GM12878 (cell line): ENCODE data around the gene TMPRSS6. TPM values are rescaled to one million over a fixed set of nuclear protein-coding genes. Genes with fewer than 3 reads are reported as not detected.

Experiments used
- BHLHE40 ChIP-seq, 2 experiments: fragments of 450-650 bp in 1 of 2; IDR thresholded peaks; 2 replicates each; pipeline ENCODE4 v1.6.1; 2011 to 2017; ENCODE audit warnings: low read depth in 2 of 2, borderline replicate concordance in 1 of 2, improper control_type of control experiment in 1 of 2, low read length in 1 of 2, mild to moderate bottlenecking in 1 of 2
- CBFB ChIP-seq: IDR thresholded peaks from 2 replicates; pipeline ENCODE4 v1.6.1; 2016; ENCODE audit warnings: antibody characterized with exemption, low read depth
- CREB1 ChIP-seq: IDR thresholded peaks from 2 replicates; pipeline ENCODE4 v1.6.1; 2012; ENCODE audit warnings: low read depth, mild to moderate bottlenecking, inconsistent platforms
- CREM ChIP-seq: IDR thresholded peaks from 2 replicates; pipeline ENCODE4 v1.6.1; 2014; ENCODE audit warnings: antibody characterized with exemption, low read depth
- ELK1 ChIP-seq: IDR thresholded peaks from 2 replicates; pipeline ENCODE4 v1.6.1; 2012; ENCODE audit warnings: low read depth, low read length, improper control_type of control experiment
- GATAD2B ChIP-seq: fragments of 450-650 bp; conservative IDR thresholded peaks from 2 replicates; pipeline ENCODE4 v1.6.1; 2017; ENCODE audit warnings: low read depth, mild to moderate bottlenecking, moderate library complexity
- HDAC2 ChIP-seq: fragments of 200-600 bp; sonication (generic); IDR thresholded peaks from 2 replicates; pipeline ENCODE4 v1.6.1; 2017
- HDGF ChIP-seq: fragments of 450-650 bp; IDR thresholded peaks from 2 replicates; pipeline ENCODE4 v1.6.1; 2016; ENCODE audit warnings: antibody characterized with exemption
- IKZF1 ChIP-seq: fragments of 450-650 bp; conservative IDR thresholded peaks from 2 replicates; pipeline ENCODE4 v1.6.1; 2017; ENCODE audit warnings: antibody characterized with exemption, mild to moderate bottlenecking
- KDM1A ChIP-seq: fragments of 200-600 bp; sonication (generic); IDR thresholded peaks from 2 replicates; pipeline ENCODE4 v1.6.1; 2016; ENCODE audit warnings: borderline replicate concordance
- LARP7 ChIP-seq: fragments of 450-650 bp; IDR thresholded peaks from 2 replicates; pipeline ENCODE4 v1.6.1; 2017; ENCODE audit warnings: mild to moderate bottlenecking
- MTA2 ChIP-seq: fragments of 450-650 bp; IDR thresholded peaks from 2 replicates; pipeline ENCODE4 v1.6.1; 2016; ENCODE audit warnings: low read depth, mild to moderate bottlenecking, moderate library complexity
- MTA3 ChIP-seq: IDR thresholded peaks from 2 replicates; pipeline ENCODE4 v1.6.1; 2012; ENCODE audit warnings: low read length, inconsistent platforms, borderline replicate concordance
- MXI1 ChIP-seq: fragments of 150-350 bp; IDR thresholded peaks from 2 replicates; pipeline ENCODE4 v1.6.1; 2011; ENCODE audit warnings: low read depth, mild to moderate bottlenecking, inconsistent platforms, low read length, improper control_type of control experiment
- MYB ChIP-seq: fragments of 150-350 bp; IDR thresholded peaks from 2 replicates; pipeline ENCODE4 v1.6.1; 2014; ENCODE audit warnings: mild to moderate bottlenecking, low read depth, low read length, borderline replicate concordance
- PML ChIP-seq: IDR thresholded peaks from 2 replicates; pipeline ENCODE4 v1.6.1; 2012; ENCODE audit warnings: low read length, inconsistent platforms
- POLR2A ChIP-seq: IDR thresholded peaks from 2 replicates; pipeline ENCODE4 v1.6.1; 2011; ENCODE audit warnings: low read depth, mild to moderate bottlenecking, low read length
- RB1 ChIP-seq: fragments of 450-650 bp; formaldehyde crosslinking; IDR thresholded peaks from 2 replicates; pipeline ENCODE4 v1.6.1; 2017; ENCODE audit warnings: mild to moderate bottlenecking, borderline replicate concordance
- REST ChIP-seq: IDR thresholded peaks from 2 replicates; pipeline ENCODE4 v1.6.1; 2012; ENCODE audit warnings: mild to moderate bottlenecking, low read depth, low read length
- SMARCA5 ChIP-seq: fragments of 450-650 bp; IDR thresholded peaks from 2 replicates; pipeline ENCODE4 v1.6.1; 2017; ENCODE audit warnings: mild to moderate bottlenecking
- SMC3 ChIP-seq: IDR thresholded peaks from 2 replicates; pipeline ENCODE4 v1.6.1; 2011; ENCODE audit warnings: low read length, improper control_type of control experiment, borderline replicate concordance
- TAF1 ChIP-seq: IDR thresholded peaks from 2 replicates; pipeline ENCODE4 v1.6.1; 2011; ENCODE audit warnings: mild to moderate bottlenecking, low read depth, low read length, borderline replicate concordance
- YY1 ChIP-seq: IDR thresholded peaks from 2 replicates; pipeline ENCODE4 v1.6.1; 2011; ENCODE audit warnings: low read depth, mild to moderate bottlenecking, low read length
- ZBTB11 ChIP-seq: fragments of 450-650 bp; formaldehyde crosslinking; IDR thresholded peaks from 2 replicates; pipeline ENCODE4 v1.5.0; 2022; ENCODE audit warnings: mild to moderate bottlenecking, missing genetic modification characterization
- ZZZ3 ChIP-seq: IDR thresholded peaks from 2 replicates; pipeline ENCODE4 v1.6.1; 2011; ENCODE audit warnings: low read depth; ENCODE audit not compliant: control insufficient read depth, insufficient read length
- polyA plus RNA-seq, 11 experiments: library from polyadenylated mRNA; depleted of rRNA in 4 of 11; unstranded in 6 of 11; stranded (reverse) in 5 of 11; fragments of >200 nt; fragmentation: Nextera tagmentation in 4 of 11; fragmentation: Illumina TruSeq in 1 of 11; extraction: Ambion mirVana in 4 of 11; extraction: Trizol in 1 of 11; gene quantifications; 1 replicate in 1 of 11; 2 replicates in 10 of 11; pipeline versions ENCODE4 v1.2.1 to v1.2.3, GENCODE V29; 2011 to 2016; ENCODE audit warnings: inconsistent platforms in 2 of 11, missing spikeins in 2 of 11, low read depth in 1 of 11
- total RNA-seq, 4 experiments: library from RNA; depleted of rRNA in 3 of 4; stranded (reverse); fragments of >200 nt in 3 of 4; fragmentation: Illumina TruSeq in 1 of 4; extraction: Trizol in 1 of 4; gene quantifications; 2 replicates each; pipeline versions ENCODE4 v1.2.1 to v1.2.3, GENCODE V29; 2013 to 2021

TMPRSS6 gene
- total and polyA plus RNA-seq, 10 of the 15 experiments (the other 5 are each of a cell fraction or from before 2014, with no cell fraction given) = 0.06 to 0.69 (median 0.19) TPM; not detected in 6

- TF ChIP-seq REST (no peak), CREM (no peak), SMARCA5 (peak; percentile 62; the same call in 1 of the 2 replicates), HDGF (0 out of 2 replicates have a peak, but pooled peaks have one; percentile 42), ZBTB11 (CRISPR knock-in tag) (no peak), HDAC2 (no peak), SMC3 (no peak), IKZF1 (peak; percentile 74; the same call in 1 of the 2 replicates), MTA2 (no peak), TAF1 (peak; percentile 71; the same call in 1 of the 2 replicates), YY1 (peak; percentile 48), BHLHE40 (IDR thresholded peaks at IDR 0.05; ENCODE audit: borderline replicate concordance in 1 of 2, low read depth in 2 of 2, low read length in 1 of 2) (peak; percentile 71 to 99), POLR2A (peak; percentile 73), RB1 (no peak), GATAD2B (peak; percentile 17; the same call in 1 of the 2 replicates), ELK1 (no peak), MXI1 (no peak), KDM1A (no peak), CBFB (no peak), MTA3 (no peak), CREB1 (no peak), LARP7 (peak; percentile 74), MYB (no peak), ZZZ3 (no peak), PML (no peak)
These were observed 90.0 kb downstream of the TMPRSS6 start, which contains the start of the genes MPST and TST (continued) for GRCh38 chr22:37019309-37020191.
